HG03442 (cell line): ENCODE measurements around the gene MAGEA2.
A peak's percentile ranks its signal among the peaks of the same experiment; 100 is the strongest.
"Not testable (repeated sequence)": the region's sequence is repeated elsewhere in the genome, so short reads cannot be mapped to it uniquely, and the experiment has no call there.

Experiments
- ATAC-seq: cut with Tn5 transposase; IDR thresholded peaks from one replicate; pipeline ENCODE4 v1.9.1; 2021; ENCODE audit warnings: mild to moderate bottlenecking, moderate library complexity; ENCODE audit not compliant: unreplicated experiment

MAGEA2 gene

GRCh38 chrX:152753686-152754650 lies at the start of gene MAGEA2:
Gene MAGEA2, minus strand, starts transcription at chrX:152753842. Its CDS starts 2,479 bp downstream, at chrX:152751363.
- ATAC-seq = not testable (repeated sequence)

- no peak for ATAC-seq
These were observed 45.3 kb upstream of the MAGEA2 start for GRCh38 chrX:152798945-152799344.

GRCh38 chrX:152787062-152787461 lies 33.4 kb upstream of the MAGEA2 start:
- ATAC-seq = peak; percentile 84

GRCh38 chrX:152769549-152770289 lies 16.1 kb upstream of the MAGEA2 start, which contains the start of gene MAGEA6:
Gene MAGEA6, minus strand, starts transcription at chrX:152769689. Its CDS starts 2,039 bp downstream, at chrX:152767650.
- ATAC-seq = not testable (repeated sequence)

GRCh38 chrX:152766562-152766961 lies 12.9 kb upstream of the MAGEA2 start:
- ATAC-seq = not testable (repeated sequence)

- not testable (repeated sequence) for ATAC-seq
These were observed 7.9 kb upstream of the MAGEA2 start for GRCh38 chrX:152761582-152761981.

GRCh38 chrX:152759544-152759943 lies 5.9 kb upstream of the MAGEA2 start:
- not testable (repeated sequence) for ATAC-seq

DNA sequence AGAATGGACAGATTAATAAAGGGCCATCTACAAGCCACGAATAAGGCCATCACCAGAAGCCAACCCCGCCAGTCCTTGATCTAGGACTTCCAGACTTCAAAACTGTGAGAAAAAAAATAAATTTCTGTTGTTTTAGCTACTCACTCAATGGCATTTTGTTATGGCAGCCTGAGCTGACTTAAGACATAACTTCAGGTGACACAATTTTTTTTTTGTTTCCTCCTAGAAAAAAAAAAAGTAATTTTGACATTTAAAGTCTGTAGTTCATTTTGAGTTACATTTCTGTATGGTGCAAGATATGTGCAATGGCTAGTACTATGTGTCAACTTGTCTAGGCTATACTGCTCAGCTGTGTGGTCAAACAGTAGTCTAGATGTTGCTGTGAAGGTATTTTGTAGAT lies 5.3 kb upstream of the MAGEA2 start, which contains the start of gene CSAG3:
CSAG3 (plus strand) TSS at position 301 of the 400 bp plus-strand sequence.
- ATAC-seq = not testable (repeated sequence)

DNA sequence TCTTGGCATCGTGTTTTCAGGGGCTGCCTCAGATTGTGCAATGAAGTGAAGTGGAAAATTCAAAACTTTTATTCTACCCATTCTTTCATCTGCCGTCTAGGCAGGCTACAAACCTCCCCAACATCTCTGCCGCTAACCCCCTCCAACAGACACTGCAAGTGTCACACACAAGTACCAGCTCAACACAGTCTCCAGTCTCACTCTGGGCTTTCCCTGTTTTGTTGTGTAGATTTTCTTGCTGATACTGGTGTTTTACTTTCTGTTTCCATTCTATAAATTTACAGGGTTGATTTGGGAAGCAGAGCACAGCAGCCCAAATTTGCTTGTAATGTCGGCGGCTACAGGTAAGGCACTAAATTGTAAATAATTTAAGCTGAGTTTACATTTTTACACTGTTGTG lies 1.2 kb upstream of the MAGEA2 start:
- ATAC-seq = not testable (repeated sequence)

GRCh38 chrX:152738560-152738959 lies 15.1 kb downstream of the MAGEA2 start:
- no peak for ATAC-seq

- ATAC-seq = not testable (repeated sequence)
These were observed 17.1 kb downstream of the MAGEA2 start for GRCh38 chrX:152736528-152736927.

DNA sequence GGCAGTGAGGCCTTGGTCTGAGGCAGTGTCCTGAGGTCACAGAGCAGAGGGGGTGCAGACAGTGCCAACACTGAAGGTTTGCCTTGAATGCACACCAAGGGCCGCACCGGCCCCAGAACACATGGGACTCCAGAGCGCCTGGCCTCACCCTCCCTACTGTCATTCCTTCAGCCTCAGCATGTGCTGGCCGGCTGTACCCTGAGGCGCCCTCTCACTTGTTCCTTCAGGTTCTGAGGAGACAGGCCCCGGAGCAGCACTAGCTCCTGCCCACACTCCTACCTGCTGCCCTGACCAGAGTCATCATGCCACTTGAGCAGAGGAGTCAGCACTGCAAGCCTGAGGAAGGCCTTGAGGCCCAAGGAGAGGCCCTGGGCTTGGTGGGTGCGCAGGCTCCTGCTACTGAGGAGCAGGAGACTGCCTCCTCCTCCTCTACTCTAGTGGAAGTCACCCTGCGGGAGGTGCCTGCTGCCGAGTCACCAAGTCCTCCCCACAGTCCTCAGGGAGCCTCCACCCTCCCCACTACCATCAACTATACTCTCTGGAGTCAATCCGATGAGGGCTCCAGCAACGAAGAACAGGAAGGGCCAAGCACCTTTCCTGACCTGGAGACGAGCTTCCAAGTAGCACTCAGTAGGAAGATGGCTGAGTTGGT lies 17.7 kb downstream of the MAGEA2 start:
- no peak for ATAC-seq

DNA sequence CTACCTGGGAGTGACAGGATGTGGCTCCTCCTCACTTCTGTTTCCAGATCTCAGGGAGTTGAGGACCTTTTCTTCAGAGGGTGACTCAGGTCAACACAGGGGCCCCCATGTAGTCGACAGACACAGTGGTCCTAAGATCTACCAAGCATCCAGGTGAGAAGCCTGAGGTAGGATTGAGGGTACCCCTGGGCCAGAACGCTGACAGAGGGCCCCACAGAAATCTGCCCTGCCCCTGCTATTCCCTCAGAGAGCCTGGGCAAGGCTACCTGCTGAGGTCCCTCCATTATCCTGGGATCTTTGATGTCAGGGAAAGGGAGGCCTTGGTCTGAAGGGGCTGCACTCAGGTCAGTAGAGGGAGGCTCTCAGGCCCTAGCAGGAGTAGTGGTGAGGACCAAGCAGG lies 18.5 kb downstream of the MAGEA2 start:
- no peak for ATAC-seq

DNA sequence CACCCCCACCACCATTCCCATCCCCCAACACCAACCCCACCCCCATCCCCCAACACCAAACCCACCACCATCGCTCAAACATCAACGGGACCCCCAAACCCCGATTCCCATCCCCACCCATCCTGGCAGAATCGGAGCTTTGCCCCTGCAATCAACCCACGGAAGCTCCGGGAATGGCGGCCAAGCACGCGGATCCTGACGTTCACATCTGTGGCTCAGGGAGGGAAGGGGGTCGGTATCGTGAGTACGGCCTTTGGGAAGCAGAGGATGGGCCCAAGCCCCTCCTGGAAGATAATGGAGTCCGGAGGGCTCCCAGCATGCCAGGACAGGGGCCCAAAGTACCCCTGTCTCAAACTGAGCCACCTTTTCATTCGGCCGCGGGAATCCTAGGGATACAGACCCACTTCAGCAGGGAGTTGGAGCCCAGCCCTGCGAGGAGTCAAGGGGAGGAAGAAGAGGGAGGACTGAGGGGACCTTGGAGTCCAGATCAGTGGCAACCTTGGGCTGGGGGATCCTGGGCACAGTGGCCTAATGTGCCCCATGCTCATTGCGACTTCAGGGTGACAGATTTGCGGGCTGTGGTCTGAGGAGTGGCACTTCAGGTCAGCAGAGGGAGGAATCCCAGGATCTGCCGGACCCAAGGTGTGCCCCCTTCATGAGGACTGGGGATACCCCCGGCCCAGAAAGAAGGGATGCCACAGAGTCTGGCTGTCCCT lies 19.3 kb downstream of the MAGEA2 start:
- ATAC-seq = not testable (repeated sequence)

GRCh38 chrX:152733261-152733975 lies 20.2 kb downstream of the MAGEA2 start, which contains the start of the genes CSAG1 and MAGEA12:
Gene CSAG1, minus strand, starts transcription at chrX:152733721. Its CDS starts 1,261 bp downstream, at chrX:152732460.
Gene MAGEA12, plus strand, starts transcription at chrX:152733757. Its CDS starts 2,405 bp downstream, at chrX:152736162.
- ATAC-seq = no peak

DNA sequence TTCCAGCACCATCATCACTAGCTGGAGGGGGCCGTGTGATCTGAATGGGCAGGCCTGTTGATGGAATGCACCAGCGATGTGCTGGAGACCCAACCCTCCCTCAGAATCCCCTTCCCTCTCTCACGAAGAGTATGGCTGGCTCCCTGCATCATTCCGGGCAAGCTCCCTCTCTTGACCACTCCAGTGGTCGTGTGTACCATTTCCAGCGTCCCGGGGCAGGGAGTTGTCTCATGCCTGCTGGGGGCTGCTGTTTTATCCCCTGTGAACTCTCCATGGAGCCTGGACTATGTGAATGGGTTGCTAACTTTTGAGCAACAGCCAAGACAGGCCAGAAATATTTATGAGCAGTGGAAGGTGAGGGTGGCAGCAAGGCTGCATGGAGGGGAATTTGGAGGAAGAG lies 28.2 kb downstream of the MAGEA2 start:
- ATAC-seq = no peak

GRCh38 chrX:152713815-152714787 lies 39.5 kb downstream of the MAGEA2 start, which contains the start of gene MAGEA2B:
Gene MAGEA2B, plus strand, starts transcription at chrX:152714628. Its CDS starts 2,479 bp downstream, at chrX:152717107.
- not testable (repeated sequence) for ATAC-seq

DNA sequence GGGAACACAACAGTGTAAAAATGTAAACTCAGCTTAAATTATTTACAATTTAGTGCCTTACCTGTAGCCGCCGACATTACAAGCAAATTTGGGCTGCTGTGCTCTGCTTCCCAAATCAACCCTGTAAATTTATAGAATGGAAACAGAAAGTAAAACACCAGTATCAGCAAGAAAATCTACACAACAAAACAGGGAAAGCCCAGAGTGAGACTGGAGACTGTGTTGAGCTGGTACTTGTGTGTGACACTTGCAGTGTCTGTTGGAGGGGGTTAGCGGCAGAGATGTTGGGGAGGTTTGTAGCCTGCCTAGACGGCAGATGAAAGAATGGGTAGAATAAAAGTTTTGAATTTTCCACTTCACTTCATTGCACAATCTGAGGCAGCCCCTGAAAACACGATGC lies 40.4 kb downstream of the MAGEA2 start:
- not testable (repeated sequence) for ATAC-seq
